GM12878 (cell line): ENCODE data around the gene DPM3. TPM values are rescaled to one million over a fixed set of nuclear protein-coding genes. Genes with fewer than 3 reads are reported as not detected.

ENCODE experiments used
- GATAD2B ChIP-seq: fragments of 450-650 bp; conservative IDR thresholded peaks from 2 replicates; pipeline ENCODE4 v1.6.1; 2017; ENCODE audit warnings: low read depth, mild to moderate bottlenecking, moderate library complexity
- HDAC6 ChIP-seq: fragments of 200-600 bp; sonication (generic); IDR thresholded peaks from one replicate; pipeline ENCODE4 v1.8.0; 2017; ENCODE audit warnings: antibody characterized with exemption; ENCODE audit not compliant: unreplicated experiment
- polyA plus RNA-seq, 11 experiments: library from polyadenylated mRNA; depleted of rRNA in 4 of 11; unstranded in 6 of 11; stranded (reverse) in 5 of 11; fragments of >200 nt; fragmentation: Nextera tagmentation in 4 of 11; fragmentation: Illumina TruSeq in 1 of 11; extraction: Ambion mirVana in 4 of 11; extraction: Trizol in 1 of 11; gene quantifications; 1 replicate in 1 of 11; 2 replicates in 10 of 11; pipeline versions ENCODE4 v1.2.1 to v1.2.3, GENCODE V29; 2011 to 2016; ENCODE audit warnings: inconsistent platforms in 2 of 11, missing spikeins in 2 of 11, low read depth in 1 of 11
- small RNA-seq: library from RNA; depleted of rRNA; stranded (forward); fragments of <200 nt; gene quantifications from one replicate; pipeline ENCODE3, GENCODE V24; 2014
- total RNA-seq, 4 experiments: library from RNA; depleted of rRNA in 3 of 4; stranded (reverse); fragments of >200 nt in 3 of 4; fragmentation: Illumina TruSeq in 1 of 4; extraction: Trizol in 1 of 4; gene quantifications; 2 replicates each; pipeline versions ENCODE4 v1.2.1 to v1.2.3, GENCODE V29; 2013 to 2021

Gene DPM3
- total and polyA plus RNA-seq, 10 of the 15 experiments (the other 5 are each of a cell fraction or from before 2014, with no cell fraction given) = 5.9 to 78.7 (median 25.7) TPM

- TF ChIP-seq GATAD2B (no peak), HDAC6 (no peak)
Observed at GRCh38 chr1:155091071-155092051, 49.0 kb downstream of the DPM3 start (continued).

Small RNA genes within 50 kb of the gene (small RNA-seq; reads per million reads assigned to genes)
- gene HMGN2P18 = not detected
- gene RF00019 = not detected

Other genes with a start within 250 kb of the DPM3 start
Only the 7 nearest of the 26 such genes appear.
- gene EFNA3, start 61.7 kb downstream of the DPM3 start, total RNA-seq (2014; rRNA removed) = 1.1 and 1.3 TPM in 2 replicates
- 0.64 and 0.67 TPM in 2 replicates for gene EFNA3, start 61.7 kb downstream of the DPM3 start, total RNA-seq (2014; rRNA removed; fragmentation: Illumina TruSeq; extraction: Trizol)
- gene EFNA3, start 61.7 kb downstream of the DPM3 start, total RNA-seq (2021) = 1.2 and 1.5 TPM in 2 replicates
- 2.3 and 5.4 TPM in 2 replicates for gene EFNA3, start 61.7 kb downstream of the DPM3 start, polyA plus RNA-seq (2011; rRNA removed)
- gene EFNA3, start 61.7 kb downstream of the DPM3 start, polyA plus RNA-seq (2014; fragmentation: Illumina TruSeq; extraction: Trizol) = 0.55 and 1.00 TPM in 2 replicates
- gene EFNA3, start 61.7 kb downstream of the DPM3 start, polyA plus RNA-seq (2014; fragmentation: Nextera tagmentation; extraction: Ambion mirVana) = under 1 TPM; 0.08 to 0.26 TPM
- gene EFNA3, start 61.7 kb downstream of the DPM3 start, polyA plus RNA-seq (2014; rRNA removed) = 1.2 and 1.7 TPM in 2 replicates
- gene EFNA3, start 61.7 kb downstream of the DPM3 start, polyA plus RNA-seq (2016; fragmentation: Nextera tagmentation; extraction: Ambion mirVana) = 1 to 10 TPM in 1 of 2 experiments, under 1 TPM in 1; 0.81 to 1.1 TPM
- 0.05 TPM in 1 of 2 replicates, not detected in the other for gene EFNA1, start 12.7 kb downstream of the DPM3 start, total RNA-seq (2014; rRNA removed)
- not detected in 2 replicates for gene EFNA1, start 12.7 kb downstream of the DPM3 start, total RNA-seq (2014; rRNA removed; fragmentation: Illumina TruSeq; extraction: Trizol)
- gene EFNA1, start 12.7 kb downstream of the DPM3 start, total RNA-seq (2021) = 0.28 TPM in 1 of 2 replicates, not detected in the other
- 4.6 and 7.5 TPM in 2 replicates for gene EFNA1, start 12.7 kb downstream of the DPM3 start, polyA plus RNA-seq (2011; rRNA removed)
- 0.13 TPM in 1 of 2 replicates, not detected in the other for gene EFNA1, start 12.7 kb downstream of the DPM3 start, polyA plus RNA-seq (2014; fragmentation: Illumina TruSeq; extraction: Trizol)
- gene EFNA1, start 12.7 kb downstream of the DPM3 start, polyA plus RNA-seq (2014; fragmentation: Nextera tagmentation; extraction: Ambion mirVana) = under 1 TPM in 1 of 2 experiments, not detected in 1; 0.19 TPM
- not detected in 2 replicates for gene EFNA1, start 12.7 kb downstream of the DPM3 start, polyA plus RNA-seq (2014; rRNA removed)
- under 1 TPM; 0.13 to 0.44 TPM for gene EFNA1, start 12.7 kb downstream of the DPM3 start, polyA plus RNA-seq (2016; fragmentation: Nextera tagmentation; extraction: Ambion mirVana)
- gene SLC50A1, start 4.7 kb downstream of the DPM3 start, total RNA-seq (2014; rRNA removed) = 46.9 and 52.3 TPM in 2 replicates
- gene SLC50A1, start 4.7 kb downstream of the DPM3 start, total RNA-seq (2014; rRNA removed; fragmentation: Illumina TruSeq; extraction: Trizol) = 44.0 and 50.2 TPM in 2 replicates
- gene SLC50A1, start 4.7 kb downstream of the DPM3 start, total RNA-seq (2021) = 32.5 and 38.3 TPM in 2 replicates
- 66.4 and 81.0 TPM in 2 replicates for gene SLC50A1, start 4.7 kb downstream of the DPM3 start, polyA plus RNA-seq (2011; rRNA removed)
- gene SLC50A1, start 4.7 kb downstream of the DPM3 start, polyA plus RNA-seq (2014; fragmentation: Illumina TruSeq; extraction: Trizol) = 53.6 and 74.5 TPM in 2 replicates
- gene SLC50A1, start 4.7 kb downstream of the DPM3 start, polyA plus RNA-seq (2014; fragmentation: Nextera tagmentation; extraction: Ambion mirVana) = 10 to 100 TPM; 70.8 to 85.6 TPM
- 62.9 and 77.3 TPM in 2 replicates for gene SLC50A1, start 4.7 kb downstream of the DPM3 start, polyA plus RNA-seq (2014; rRNA removed)
- gene SLC50A1, start 4.7 kb downstream of the DPM3 start, polyA plus RNA-seq (2016; fragmentation: Nextera tagmentation; extraction: Ambion mirVana) = 10 to 100 TPM; 52.4 to 54.4 TPM
- 142 and 149 TPM in 2 replicates for gene KRTCAP2, start 32.8 kb upstream of the DPM3 start, total RNA-seq (2014; rRNA removed)
- 90.5 and 95.1 TPM in 2 replicates for gene KRTCAP2, start 32.8 kb upstream of the DPM3 start, total RNA-seq (2014; rRNA removed; fragmentation: Illumina TruSeq; extraction: Trizol)
- 97.2 and 101 TPM in 2 replicates for gene KRTCAP2, start 32.8 kb upstream of the DPM3 start, total RNA-seq (2021)
- 42.5 and 61.3 TPM in 2 replicates for gene KRTCAP2, start 32.8 kb upstream of the DPM3 start, polyA plus RNA-seq (2011; rRNA removed)
- gene KRTCAP2, start 32.8 kb upstream of the DPM3 start, polyA plus RNA-seq (2014; fragmentation: Illumina TruSeq; extraction: Trizol) = 92.4 and 139 TPM in 2 replicates
- gene KRTCAP2, start 32.8 kb upstream of the DPM3 start, polyA plus RNA-seq (2014; fragmentation: Nextera tagmentation; extraction: Ambion mirVana) = 100 to 1,000 TPM; 144 to 181 TPM
- gene KRTCAP2, start 32.8 kb upstream of the DPM3 start, polyA plus RNA-seq (2014; rRNA removed) = 78.1 and 79.7 TPM in 2 replicates
- 100 to 1,000 TPM; 230 to 238 TPM for gene KRTCAP2, start 32.8 kb upstream of the DPM3 start, polyA plus RNA-seq (2016; fragmentation: Nextera tagmentation; extraction: Ambion mirVana)
- gene TRIM46, start 33.3 kb upstream of the DPM3 start, total RNA-seq (2014; rRNA removed) = 1.4 and 1.6 TPM in 2 replicates
- 0.69 and 0.89 TPM in 2 replicates for gene TRIM46, start 33.3 kb upstream of the DPM3 start, total RNA-seq (2014; rRNA removed; fragmentation: Illumina TruSeq; extraction: Trizol)
- 2.0 and 3.0 TPM in 2 replicates for gene TRIM46, start 33.3 kb upstream of the DPM3 start, total RNA-seq (2021)
- 0.65 and 0.90 TPM in 2 replicates for gene TRIM46, start 33.3 kb upstream of the DPM3 start, polyA plus RNA-seq (2011; rRNA removed)
- gene TRIM46, start 33.3 kb upstream of the DPM3 start, polyA plus RNA-seq (2014; fragmentation: Illumina TruSeq; extraction: Trizol) = 0.33 and 1.1 TPM in 2 replicates
- under 1 TPM; 0.08 to 0.20 TPM for gene TRIM46, start 33.3 kb upstream of the DPM3 start, polyA plus RNA-seq (2014; fragmentation: Nextera tagmentation; extraction: Ambion mirVana)
- 3.1 and 4.2 TPM in 2 replicates for gene TRIM46, start 33.3 kb upstream of the DPM3 start, polyA plus RNA-seq (2014; rRNA removed)
- gene TRIM46, start 33.3 kb upstream of the DPM3 start, polyA plus RNA-seq (2016; fragmentation: Nextera tagmentation; extraction: Ambion mirVana) = 1 to 10 TPM in 1 of 2 experiments, under 1 TPM in 1; 0.91 to 1.0 TPM
- gene THBS3, start 67.4 kb upstream of the DPM3 start, total RNA-seq (2014; rRNA removed) = 2.8 and 3.2 TPM in 2 replicates
- 1.3 and 1.9 TPM in 2 replicates for gene THBS3, start 67.4 kb upstream of the DPM3 start, total RNA-seq (2014; rRNA removed; fragmentation: Illumina TruSeq; extraction: Trizol)
- gene THBS3, start 67.4 kb upstream of the DPM3 start, total RNA-seq (2021) = 3.2 and 3.8 TPM in 2 replicates
- 1.8 and 2.3 TPM in 2 replicates for gene THBS3, start 67.4 kb upstream of the DPM3 start, polyA plus RNA-seq (2011; rRNA removed)
- gene THBS3, start 67.4 kb upstream of the DPM3 start, polyA plus RNA-seq (2014; fragmentation: Illumina TruSeq; extraction: Trizol) = 1.8 and 2.0 TPM in 2 replicates
- 1 to 10 TPM in 1 of 2 experiments, under 1 TPM in 1; 0.66 to 1.2 TPM for gene THBS3, start 67.4 kb upstream of the DPM3 start, polyA plus RNA-seq (2014; fragmentation: Nextera tagmentation; extraction: Ambion mirVana)
- gene THBS3, start 67.4 kb upstream of the DPM3 start, polyA plus RNA-seq (2014; rRNA removed) = 3.1 and 3.6 TPM in 2 replicates
- gene THBS3, start 67.4 kb upstream of the DPM3 start, polyA plus RNA-seq (2016; fragmentation: Nextera tagmentation; extraction: Ambion mirVana) = 1 to 10 TPM in 1 of 2 experiments, under 1 TPM in 1; 0.88 to 2.0 TPM
- 82.7 and 92.0 TPM in 2 replicates for gene MTX1, start 68.2 kb upstream of the DPM3 start, total RNA-seq (2014; rRNA removed)
- gene MTX1, start 68.2 kb upstream of the DPM3 start, total RNA-seq (2014; rRNA removed; fragmentation: Illumina TruSeq; extraction: Trizol) = 34.3 and 36.3 TPM in 2 replicates
- 42.9 and 47.4 TPM in 2 replicates for gene MTX1, start 68.2 kb upstream of the DPM3 start, total RNA-seq (2021)
- gene MTX1, start 68.2 kb upstream of the DPM3 start, polyA plus RNA-seq (2011; rRNA removed) = 23.1 and 50.9 TPM in 2 replicates
- gene MTX1, start 68.2 kb upstream of the DPM3 start, polyA plus RNA-seq (2014; fragmentation: Illumina TruSeq; extraction: Trizol) = 17.6 and 43.8 TPM in 2 replicates
- 10 to 100 TPM; 15.8 to 25.5 TPM for gene MTX1, start 68.2 kb upstream of the DPM3 start, polyA plus RNA-seq (2014; fragmentation: Nextera tagmentation; extraction: Ambion mirVana)
- 66.8 and 78.1 TPM in 2 replicates for gene MTX1, start 68.2 kb upstream of the DPM3 start, polyA plus RNA-seq (2014; rRNA removed)
- gene MTX1, start 68.2 kb upstream of the DPM3 start, polyA plus RNA-seq (2016; fragmentation: Nextera tagmentation; extraction: Ambion mirVana) = 10 to 100 TPM; 72.7 to 74.5 TPM